OCI-LY3 (cell line): ENCODE data around the gene RFXAP.

ENCODE experiments used
- H2AFZ ChIP-seq: fragments of 200-600, 300-600 bp; shearing (Covaris generic); 2 replicates; pipeline ENCODE4 v1.6.0; 2014; ENCODE audit warnings: antibody characterized with exemption, low read depth, low read length
- H3K27ac ChIP-seq: fragments of 200-600, 300-600 bp; sonication (generic); 2 replicates; pipeline ENCODE4 v1.5.1; 2014; ENCODE audit warnings: mild to moderate bottlenecking, low read length, moderate library complexity, mixed read lengths
- H3K27me3 ChIP-seq: fragments of 200-600, 300-600 bp; sonication (generic); 2 replicates; pipeline ENCODE4 v1.6.1; 2014; ENCODE audit warnings: low read depth, low read length, mixed read lengths
- H3K36me3 ChIP-seq: fragments of 200-600, 300-600 bp; sonication (generic); replicated peaks from 2 replicates; pipeline ENCODE3; 2014; ENCODE audit warnings: low read depth, low read length, mixed read lengths
- H3K4me1 ChIP-seq: fragments of 300-600, 200-600 bp; sonication (generic); 2 replicates; pipeline ENCODE4 v1.6.1; 2014; ENCODE audit warnings: low read length, mixed read lengths
- H3K4me2 ChIP-seq: fragments of 200-600, 300-600 bp; sonication (generic); 2 replicates; pipeline ENCODE4 v1.6.1; 2014; ENCODE audit warnings: low read length, mixed read lengths
- H3K4me3 ChIP-seq: fragments of 300-600, 200-600 bp; sonication (generic); 2 replicates; pipeline ENCODE4 v1.5.1; 2014; ENCODE audit warnings: antibody characterized with exemption, mild to moderate bottlenecking, low read length, moderate library complexity
- H3K79me2 ChIP-seq: fragments of 300-600, 200-600 bp; shearing (Covaris generic); 2 replicates; pipeline ENCODE4 v1.6.1; 2014; ENCODE audit warnings: mild to moderate bottlenecking, low read length, mixed read lengths
- H3K9ac ChIP-seq: fragments of 300-600, 200-600 bp; shearing (Covaris generic); 2 replicates; pipeline ENCODE4 v1.6.0; 2014; ENCODE audit warnings: mild to moderate bottlenecking, low read length, moderate library complexity
- H3K9me3 ChIP-seq: fragments of 200-600, 300-600 bp; shearing (Covaris generic); 2 replicates; pipeline ENCODE4 v1.6.1; 2014; ENCODE audit warnings: low read length, mixed read lengths; ENCODE audit not compliant: insufficient read depth
- H4K20me1 ChIP-seq: fragments of 200-600, 300-600 bp; sonication (generic); 2 replicates; pipeline ENCODE4 v1.6.1; 2016; ENCODE audit warnings: low read length, mixed read lengths; ENCODE audit not compliant: insufficient read depth
- EZH2phosphoT487 ChIP-seq: fragments of 200-600 bp; shearing (Covaris generic); IDR thresholded peaks from 2 replicates; pipeline ENCODE4 v1.6.1; 2018; ENCODE audit warnings: antibody characterized with exemption, mixed run types, low read depth
- TF ChIP-seq, protein P1 (sequence below): fragments of 200-600, 300-600 bp; sonication (generic); IDR thresholded peaks from 2 replicates; pipeline ENCODE4 v1.5.1; 2014; ENCODE audit warnings: antibody characterized with exemption, low read length, low read depth

RFXAP gene, protein sequence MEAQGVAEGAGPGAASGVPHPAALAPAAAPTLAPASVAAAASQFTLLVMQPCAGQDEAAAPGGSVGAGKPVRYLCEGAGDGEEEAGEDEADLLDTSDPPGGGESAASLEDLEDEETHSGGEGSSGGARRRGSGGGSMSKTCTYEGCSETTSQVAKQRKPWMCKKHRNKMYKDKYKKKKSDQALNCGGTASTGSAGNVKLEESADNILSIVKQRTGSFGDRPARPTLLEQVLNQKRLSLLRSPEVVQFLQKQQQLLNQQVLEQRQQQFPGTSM

DNA sequence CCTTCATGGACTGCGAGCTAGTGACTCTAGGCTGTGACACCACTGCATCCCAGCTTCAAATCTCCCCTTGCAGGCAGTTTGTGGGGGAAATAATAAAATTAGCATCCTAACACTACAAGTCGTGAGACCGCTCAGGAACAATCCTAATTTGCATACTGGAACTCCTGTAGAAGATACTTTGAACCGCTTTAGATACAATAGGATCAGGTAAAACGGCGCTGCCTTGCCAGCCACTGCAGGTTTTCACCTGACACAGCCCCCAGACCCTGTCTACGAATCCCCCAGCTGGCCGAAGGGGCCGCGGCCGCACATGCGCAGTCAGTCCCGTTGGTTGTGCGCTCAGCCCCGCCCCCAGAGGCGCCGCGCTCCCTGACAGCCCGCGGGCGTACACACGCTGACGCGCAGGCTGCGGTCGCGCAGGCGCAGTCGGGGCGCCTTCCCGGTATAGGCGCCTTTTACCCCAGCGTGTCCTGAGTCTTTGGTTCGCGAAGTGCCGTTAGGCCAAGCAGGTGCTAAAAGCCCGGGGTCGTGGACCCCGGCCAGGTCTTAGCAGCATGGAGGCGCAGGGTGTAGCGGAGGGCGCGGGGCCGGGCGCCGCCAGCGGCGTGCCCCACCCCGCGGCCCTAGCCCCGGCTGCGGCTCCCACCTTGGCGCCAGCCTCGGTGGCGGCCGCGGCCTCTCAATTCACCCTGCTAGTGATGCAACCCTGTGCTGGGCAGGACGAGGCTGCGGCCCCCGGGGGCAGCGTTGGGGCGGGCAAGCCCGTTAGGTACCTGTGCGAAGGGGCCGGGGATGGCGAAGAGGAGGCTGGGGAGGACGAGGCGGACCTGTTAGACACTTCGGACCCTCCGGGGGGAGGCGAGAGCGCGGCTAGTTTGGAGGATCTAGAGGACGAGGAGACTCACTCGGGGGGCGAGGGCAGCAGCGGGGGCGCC, at the start of gene RFXAP:
Gene RFXAP, plus strand, starts transcription at position 419 of the 935 bp plus-strand sequence. Its CDS starts 136 bp downstream, at position 555.
- H3K9ac ChIP-seq, result peak within 1 kb of the TSS; percentile 78
- peak within 1 kb of the TSS; percentile 82 for H3K4me3 ChIP-seq
- peaks cover 17% of the 10 kb centered on the region for H3K36me3 ChIP-seq
- peak within 1 kb of the TSS; percentile 80 for H3K27ac ChIP-seq
- H2AFZ ChIP-seq, result peak within 1 kb of the TSS; percentile 100
- H3K27me3 ChIP-seq, result no peaks in the 10 kb centered on the region
- no peaks in the 10 kb centered on the region for H3K9me3 ChIP-seq
- peaks cover 50% of the 10 kb centered on the region for H3K79me2 ChIP-seq
- H3K4me1 ChIP-seq, result peaks cover 24% of the 10 kb centered on the region
- peak within 1 kb of the TSS; percentile 90 for H3K4me2 ChIP-seq
- TF ChIP-seq, protein P1, sequence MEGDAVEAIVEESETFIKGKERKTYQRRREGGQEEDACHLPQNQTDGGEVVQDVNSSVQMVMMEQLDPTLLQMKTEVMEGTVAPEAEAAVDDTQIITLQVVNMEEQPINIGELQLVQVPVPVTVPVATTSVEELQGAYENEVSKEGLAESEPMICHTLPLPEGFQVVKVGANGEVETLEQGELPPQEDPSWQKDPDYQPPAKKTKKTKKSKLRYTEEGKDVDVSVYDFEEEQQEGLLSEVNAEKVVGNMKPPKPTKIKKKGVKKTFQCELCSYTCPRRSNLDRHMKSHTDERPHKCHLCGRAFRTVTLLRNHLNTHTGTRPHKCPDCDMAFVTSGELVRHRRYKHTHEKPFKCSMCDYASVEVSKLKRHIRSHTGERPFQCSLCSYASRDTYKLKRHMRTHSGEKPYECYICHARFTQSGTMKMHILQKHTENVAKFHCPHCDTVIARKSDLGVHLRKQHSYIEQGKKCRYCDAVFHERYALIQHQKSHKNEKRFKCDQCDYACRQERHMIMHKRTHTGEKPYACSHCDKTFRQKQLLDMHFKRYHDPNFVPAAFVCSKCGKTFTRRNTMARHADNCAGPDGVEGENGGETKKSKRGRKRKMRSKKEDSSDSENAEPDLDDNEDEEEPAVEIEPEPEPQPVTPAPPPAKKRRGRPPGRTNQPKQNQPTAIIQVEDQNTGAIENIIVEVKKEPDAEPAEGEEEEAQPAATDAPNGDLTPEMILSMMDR, result no peak
- TF ChIP-seq EZH2phosphoT487, result no peak
- H4K20me1 ChIP-seq, result peaks cover 28% of the 10 kb centered on the region

DNA sequence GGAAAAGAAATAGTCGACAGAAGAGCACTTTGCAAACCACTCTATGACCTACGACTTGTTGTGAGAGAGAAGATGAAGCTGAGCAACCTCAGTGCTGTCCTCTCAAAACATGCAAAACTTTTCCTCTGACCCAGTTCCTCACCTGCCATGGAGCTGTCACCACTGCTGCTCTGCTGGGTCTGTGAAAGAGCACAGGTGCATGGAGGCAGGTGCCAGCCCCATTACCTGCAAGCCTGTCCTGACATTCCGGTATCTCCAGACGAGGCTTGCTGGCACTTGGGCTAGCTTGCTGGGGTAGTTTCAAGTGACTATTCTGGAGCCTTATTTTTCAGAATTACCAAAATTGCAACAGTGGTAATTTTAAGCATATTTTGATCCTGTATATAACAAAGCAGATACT, 49.5 kb upstream of the RFXAP start:
- H3K9ac ChIP-seq, result no peak overlapping the region
- H2AFZ ChIP-seq, result no peak overlapping the region

DNA sequence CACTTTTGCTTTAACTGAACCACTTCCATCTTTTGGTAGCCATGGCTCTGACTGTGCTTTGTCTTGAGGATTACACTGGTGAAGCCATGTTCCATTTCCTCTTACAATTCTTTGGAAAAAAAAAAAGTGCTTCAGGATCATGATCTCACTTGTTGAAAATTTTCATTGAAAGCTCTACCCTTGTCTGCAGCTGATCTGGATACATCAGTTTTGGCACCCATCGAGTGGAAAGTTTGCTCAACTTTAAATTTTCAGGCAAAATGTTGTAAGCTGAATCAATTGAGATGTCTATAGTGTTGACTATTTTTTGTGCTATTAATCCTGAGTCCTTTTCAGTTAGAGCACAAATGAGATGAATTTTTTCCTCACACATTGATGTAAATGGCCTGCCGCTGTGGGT, 48.3 kb upstream of the RFXAP start:
- no peak overlapping the region for H3K4me3 ChIP-seq
- no peaks in the 10 kb centered on the region for H3K79me2 ChIP-seq
- H3K9me3 ChIP-seq, result peaks cover 15% of the 10 kb centered on the region
- TF ChIP-seq, protein P1, result no peak
- no peak for TF ChIP-seq EZH2phosphoT487
- no peak overlapping the region for H3K4me2 ChIP-seq
- H3K9ac ChIP-seq, result no peak overlapping the region
- peaks cover 14% of the 10 kb centered on the region for H3K4me1 ChIP-seq
- H3K36me3 ChIP-seq, result no peaks in the 10 kb centered on the region
- peaks cover 4% of the 10 kb centered on the region; the same call in 1 of the 2 replicates for H3K27me3 ChIP-seq
- no peaks in the 10 kb centered on the region for H4K20me1 ChIP-seq
- H2AFZ ChIP-seq, result no peak overlapping the region
- H3K27ac ChIP-seq, result no peak overlapping the region

More for the DNA sequence above, 49.5 kb upstream of the RFXAP start:
- Histone ChIP-seq H3K9me3 (peaks cover 15% of the 10 kb centered on the region), H3K4me2 (peak overlapping the region; percentile 37), H3K4me3 (no peak overlapping the region), H3K4me1 (peaks cover 14% of the 10 kb centered on the region), H3K27me3 (peaks cover 4% of the 10 kb centered on the region; the same call in 1 of the 2 replicates), H3K79me2 (no peaks in the 10 kb centered on the region), H3K27ac (no peak overlapping the region), H4K20me1 (no peaks in the 10 kb centered on the region), H3K36me3 (no peaks in the 10 kb centered on the region)
- TF ChIP-seq EZH2phosphoT487, result no peak
- TF ChIP-seq, protein P1, result no peak

DNA sequence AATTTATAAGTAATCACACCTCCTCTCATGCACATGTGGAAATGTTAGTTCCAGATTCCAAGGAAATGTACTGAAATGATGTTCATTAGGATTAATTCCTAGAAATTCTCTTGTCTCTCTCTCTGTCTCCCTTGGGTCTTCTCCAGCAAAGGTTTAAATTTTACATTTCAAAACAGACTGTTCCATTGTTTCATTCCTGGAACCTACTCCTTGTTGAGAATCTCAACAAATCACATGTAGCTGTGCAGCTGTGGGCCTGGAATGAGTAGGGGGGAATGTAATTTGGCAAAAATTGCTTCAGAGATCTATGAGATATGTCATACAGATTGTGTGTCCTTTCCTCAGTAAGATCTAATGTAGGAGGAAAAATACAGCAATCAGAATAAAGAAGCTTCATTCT, 46.2 kb upstream of the RFXAP start:
- no peak overlapping the region for H3K4me3 ChIP-seq
- no peak overlapping the region for H3K4me2 ChIP-seq
- H3K79me2 ChIP-seq, result no peaks in the 10 kb centered on the region
- H3K4me1 ChIP-seq, result peaks cover 14% of the 10 kb centered on the region
- H3K36me3 ChIP-seq, result no peaks in the 10 kb centered on the region
- no peak for TF ChIP-seq EZH2phosphoT487
- TF ChIP-seq, protein P1, result no peak
- H3K27ac ChIP-seq, result no peak overlapping the region
- peaks cover under 1% of the 10 kb centered on the region; the same call in 1 of the 2 replicates for H3K9me3 ChIP-seq
- H3K27me3 ChIP-seq, result peaks cover 4% of the 10 kb centered on the region; the same call in 1 of the 2 replicates
- no peak overlapping the region for H2AFZ ChIP-seq
- no peak overlapping the region for H3K9ac ChIP-seq
- no peaks in the 10 kb centered on the region for H4K20me1 ChIP-seq
